ELR (cell line): Measurements from ENCODE around the gene NAXD.
"Not testable (repeated sequence)": the region's sequence is repeated elsewhere in the genome, so short reads cannot be mapped to it uniquely, and the experiment has no call there.

ENCODE experiments used
- DNase-seq: peaks from one replicate; pipeline ENCODE4 v3.0.0-alpha.2; 2015; ENCODE audit warnings: low read depth

Gene NAXD

GRCh38 chr13:110644892-110645521 lies 29.7 kb downstream of the NAXD start:
- DNase-seq: peak; percentile 48

- no peak for DNase-seq
Measured at GRCh38 chr13:110645750-110646149, 30.4 kb downstream of the NAXD start.

DNA sequence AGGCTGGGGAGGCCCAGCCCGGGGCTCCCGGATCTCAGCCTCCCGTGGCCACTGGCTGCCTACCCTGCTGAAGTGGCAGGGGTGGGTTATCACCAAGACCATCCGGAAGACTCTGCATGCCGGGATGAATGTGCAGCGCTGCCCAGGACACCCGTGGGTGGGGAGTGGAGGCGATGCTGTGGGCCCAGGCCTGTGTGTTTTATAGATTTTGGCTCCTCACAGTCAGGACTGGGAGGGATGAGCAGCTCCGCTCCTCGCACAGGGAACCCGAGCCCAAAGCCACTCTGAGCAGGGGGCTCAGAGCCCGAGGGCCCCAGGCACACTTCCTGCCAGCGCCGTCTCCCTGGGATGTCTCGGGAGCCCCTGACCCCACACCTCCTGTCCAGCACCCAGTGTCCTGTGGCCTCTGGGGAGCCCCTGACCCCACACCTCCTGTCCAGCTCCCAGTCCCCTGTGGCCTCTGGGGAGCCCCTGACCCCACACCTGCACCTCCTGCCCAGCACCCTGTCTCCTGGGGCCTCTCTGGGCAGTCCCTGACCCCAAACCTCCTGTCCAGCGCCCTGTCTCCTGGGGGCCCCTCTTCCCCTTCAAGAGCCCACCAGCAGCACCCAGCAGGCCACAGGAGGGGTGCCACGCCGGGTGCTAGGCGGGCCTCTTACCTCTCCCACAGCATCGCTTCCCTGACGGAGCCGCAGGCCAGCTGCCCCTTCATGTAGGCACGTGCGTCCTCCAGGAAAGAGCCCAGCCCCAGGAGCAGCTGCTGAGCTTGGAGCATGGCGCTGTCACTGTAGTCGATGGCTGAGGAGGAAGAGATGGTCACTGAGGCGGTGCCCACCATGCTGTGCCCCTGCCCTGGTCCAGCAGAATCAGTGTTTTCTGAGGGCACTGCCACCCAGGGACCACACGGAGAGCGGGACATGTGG lies 31.4 kb downstream of the NAXD start:
- DNase-seq: no peak

DNA sequence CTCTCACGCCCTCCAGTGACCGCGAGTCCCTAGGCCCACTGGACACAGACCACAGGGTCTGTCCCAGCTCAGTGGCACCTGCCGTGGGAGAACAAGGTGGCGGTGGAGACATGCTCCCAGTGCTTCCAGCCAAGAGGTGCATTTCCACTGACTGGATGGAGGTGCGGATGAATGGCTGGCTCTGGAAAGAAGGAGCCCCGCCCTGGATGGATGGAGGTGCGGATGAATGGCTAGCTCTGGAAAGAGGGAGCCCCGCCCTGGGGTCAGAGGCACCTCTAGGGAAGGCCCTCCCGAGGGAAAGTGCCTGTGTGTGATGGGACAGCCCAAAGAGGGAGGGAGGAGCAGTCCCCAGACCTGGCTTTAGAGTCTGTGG lies 32.0 kb downstream of the NAXD start:
- DNase-seq: no peak

DNA sequence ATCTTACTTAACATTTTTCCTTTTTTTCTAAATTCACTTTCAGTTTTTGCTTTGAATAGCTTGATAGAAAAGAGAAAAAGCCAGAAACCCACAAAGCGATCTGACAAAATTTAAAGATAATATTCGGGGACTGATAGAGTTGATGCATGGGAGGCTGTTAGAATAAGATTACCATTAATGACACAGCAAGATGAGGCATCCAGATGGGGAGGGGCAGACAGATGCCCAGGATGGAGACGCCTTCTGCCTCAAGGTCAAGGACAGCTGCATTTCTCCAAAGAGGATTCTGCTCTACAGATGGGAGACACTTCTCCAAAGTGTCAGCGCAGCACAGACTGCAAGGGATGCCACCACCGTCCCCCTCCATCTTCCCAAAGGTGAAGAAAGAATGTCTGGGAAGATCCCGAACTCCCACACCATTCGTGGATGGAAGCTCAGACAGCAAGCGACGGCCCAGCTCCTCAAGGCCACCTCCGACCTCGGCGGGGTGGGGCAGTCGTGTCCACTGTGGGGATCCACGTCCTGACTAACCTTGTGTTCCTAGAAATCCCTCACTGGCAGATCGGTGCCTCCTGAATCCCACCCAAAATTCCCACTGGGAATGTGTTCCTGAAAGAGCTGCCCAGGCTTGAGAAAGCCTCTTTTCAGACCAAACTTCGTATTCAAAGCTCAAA lies 32.9 kb downstream of the NAXD start:
- DNase-seq: no peak

- DNase-seq: no peak
Measured at GRCh38 chr13:110648848-110649421, 33.6 kb downstream of the NAXD start.

DNA sequence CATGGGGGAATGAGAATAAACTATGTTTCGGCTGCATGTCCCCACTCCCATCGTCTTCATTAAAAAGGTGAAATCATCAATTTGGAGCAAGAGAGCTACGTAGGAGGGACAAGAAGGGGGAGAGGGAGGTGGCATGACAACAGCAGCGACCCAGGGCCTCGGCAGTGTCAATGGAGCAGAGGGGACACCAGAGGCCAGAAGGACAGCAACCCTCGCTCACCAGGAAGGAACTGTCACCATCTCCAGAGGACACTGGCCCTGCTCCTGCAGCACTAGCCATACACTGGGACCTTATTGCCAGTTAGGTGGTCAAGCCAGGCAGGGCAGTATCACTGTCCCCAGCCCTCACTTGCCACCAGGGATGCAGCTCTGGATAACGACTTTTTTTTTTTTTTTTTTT lies 34.2 kb downstream of the NAXD start:
- no peak for DNase-seq

GRCh38 chr13:110650436-110650835 lies 35.1 kb downstream of the NAXD start:
- no peak for DNase-seq

- no peak for DNase-seq
Measured at GRCh38 chr13:110651271-110651670, 35.9 kb downstream of the NAXD start.

DNA sequence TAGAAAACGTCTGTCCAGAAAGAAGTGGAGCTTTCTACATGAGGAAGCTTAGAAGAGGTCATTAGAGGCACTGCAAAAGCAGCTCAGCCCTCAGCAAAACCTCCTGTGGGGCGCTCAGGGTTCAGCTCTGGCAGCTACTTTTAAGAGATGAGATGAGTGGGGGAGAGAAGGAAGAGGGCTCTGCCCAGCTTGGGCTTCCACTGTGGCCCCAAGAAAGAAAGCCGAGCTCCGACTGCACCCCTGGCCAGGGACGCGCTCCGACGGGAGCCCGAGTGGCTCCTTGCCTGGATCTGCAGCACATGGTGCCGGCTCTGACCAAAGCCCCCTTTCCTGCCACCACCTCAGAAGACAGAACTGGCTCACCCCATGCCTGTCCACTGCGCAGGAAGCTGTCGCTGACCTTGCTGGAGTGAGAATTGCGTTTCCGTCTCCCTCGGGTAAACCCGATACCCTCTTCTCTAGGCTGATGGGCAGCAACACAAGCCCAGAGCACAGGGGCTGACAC lies 36.4 kb downstream of the NAXD start:
- no peak for DNase-seq

GRCh38 chr13:110652231-110652730 lies 36.9 kb downstream of the NAXD start:
- DNase-seq: no peak

DNA sequence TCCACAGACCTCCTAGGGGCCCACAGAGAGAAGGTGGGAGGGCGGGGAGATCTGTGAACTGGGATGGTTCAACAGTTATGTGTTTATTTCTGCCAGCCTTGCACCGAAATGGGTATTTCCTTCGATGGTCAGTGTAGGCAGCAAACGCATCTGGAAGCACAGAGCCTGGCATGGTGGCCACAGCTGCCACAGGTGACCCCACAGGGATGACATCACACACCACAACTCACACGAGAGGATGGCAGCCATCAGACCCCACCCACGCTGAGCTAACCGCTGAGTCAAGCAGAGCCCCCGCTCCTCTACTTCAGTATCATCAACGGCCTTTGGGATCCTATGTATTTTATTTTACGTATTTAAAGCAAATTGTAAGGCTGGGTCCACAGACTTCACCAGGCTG lies 37.4 kb downstream of the NAXD start:
- DNase-seq: no peak

GRCh38 chr13:110653271-110653670 lies 37.9 kb downstream of the NAXD start:
- no peak for DNase-seq

DNA sequence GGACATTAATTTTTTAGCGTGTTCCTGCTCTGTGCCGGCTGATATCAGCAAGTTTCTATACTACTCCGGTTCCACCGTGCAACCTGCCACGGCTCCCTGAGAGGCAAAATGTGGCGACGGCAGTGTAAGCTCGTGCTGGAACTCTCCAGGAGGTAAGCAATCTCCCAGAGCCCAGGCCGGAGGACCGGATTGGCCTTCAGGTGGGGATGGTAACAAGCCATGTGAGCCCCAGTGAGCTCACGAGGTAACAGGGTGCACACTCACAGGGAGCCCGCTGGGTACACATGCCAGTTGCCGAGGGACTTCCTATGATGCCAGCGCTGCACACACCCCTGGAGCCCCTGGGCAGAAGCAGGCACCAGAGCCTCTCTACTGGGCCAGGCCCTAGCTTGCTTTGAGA lies 38.5 kb downstream of the NAXD start:
- DNase-seq: no peak

- DNase-seq: no peak
Measured at GRCh38 chr13:110657196-110657595, 41.9 kb downstream of the NAXD start.

GRCh38 chr13:110658218-110658911 lies 43.0 kb downstream of the NAXD start:
- DNase-seq: not testable (repeated sequence)

- no peak for DNase-seq
Measured at GRCh38 chr13:110661256-110661655, 45.9 kb downstream of the NAXD start.

- DNase-seq: no peak
Measured at GRCh38 chr13:110662091-110662490, 46.7 kb downstream of the NAXD start.

DNA sequence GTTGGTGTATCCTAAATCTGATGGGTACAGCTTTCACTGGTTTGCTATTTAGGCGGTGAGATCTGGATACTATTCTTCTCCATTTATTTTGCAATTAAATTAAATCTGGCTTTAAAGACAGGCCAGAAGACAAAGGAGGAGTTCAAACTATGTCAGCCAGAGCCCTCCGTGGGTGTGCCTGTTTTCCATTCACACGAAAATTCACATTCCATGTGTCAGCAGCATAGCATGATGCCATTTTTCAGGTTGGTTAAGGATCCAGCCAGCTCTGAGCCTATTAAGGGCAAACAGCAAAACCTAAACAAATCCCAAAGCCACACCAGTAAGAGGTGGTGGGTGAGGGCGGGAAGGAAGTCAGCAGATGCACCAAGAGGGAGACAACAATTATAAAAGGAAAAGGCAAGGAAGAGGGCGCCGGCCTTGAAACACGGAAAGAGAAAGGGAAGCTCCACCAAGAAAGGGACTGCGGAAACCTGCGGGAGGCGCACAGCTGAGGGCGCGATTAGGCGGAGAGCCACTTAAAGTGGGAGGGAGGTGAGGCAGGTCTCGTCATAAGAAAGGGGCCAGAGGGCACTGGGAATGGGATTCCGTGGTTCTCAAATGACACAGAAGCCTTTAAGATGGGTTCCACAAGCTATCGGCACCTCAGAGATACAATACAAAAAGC lies 47.6 kb downstream of the NAXD start:
- no peak for DNase-seq

DNA sequence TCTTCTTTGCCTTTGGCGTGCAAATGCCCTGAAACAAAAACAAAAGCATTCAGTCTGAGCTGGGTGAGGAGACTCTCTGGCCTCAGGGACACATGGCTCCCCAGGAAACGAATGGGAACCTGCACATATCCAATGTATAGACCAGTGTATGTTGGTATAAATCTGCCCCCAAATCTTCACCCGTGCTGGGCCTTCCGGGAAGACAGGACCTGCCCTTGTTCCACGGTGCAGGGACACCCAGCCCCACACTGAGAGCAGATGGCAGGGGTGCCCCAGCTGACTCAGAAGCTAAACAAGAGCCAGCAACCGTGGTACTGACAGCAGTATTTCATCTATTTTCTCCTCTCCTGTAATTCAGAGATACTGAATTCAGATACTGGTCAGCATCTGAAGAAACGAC lies 48.1 kb downstream of the NAXD start:
- DNase-seq: no peak

DNA sequence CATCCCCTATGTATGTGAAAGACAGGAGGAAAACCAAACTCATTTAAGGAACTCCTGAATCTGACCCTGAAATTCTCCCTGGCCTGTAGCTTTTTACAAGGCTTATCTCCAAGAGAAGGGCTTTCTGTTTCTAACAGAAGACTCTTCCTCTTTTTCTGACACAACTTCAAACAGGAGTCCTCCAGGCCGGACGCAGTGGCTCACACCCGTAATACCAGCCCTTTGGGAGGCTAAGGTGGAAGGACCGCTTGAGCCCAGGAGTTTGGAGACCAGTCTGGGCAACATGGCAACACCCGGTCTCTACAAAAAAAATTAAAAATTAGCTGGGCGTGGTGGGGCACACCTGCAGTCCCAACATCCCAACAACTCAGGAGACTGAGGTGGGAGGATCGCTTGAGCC lies 48.7 kb downstream of the NAXD start:
- no peak for DNase-seq
